ENCODE data around the gene CAPN2.

DNA sequence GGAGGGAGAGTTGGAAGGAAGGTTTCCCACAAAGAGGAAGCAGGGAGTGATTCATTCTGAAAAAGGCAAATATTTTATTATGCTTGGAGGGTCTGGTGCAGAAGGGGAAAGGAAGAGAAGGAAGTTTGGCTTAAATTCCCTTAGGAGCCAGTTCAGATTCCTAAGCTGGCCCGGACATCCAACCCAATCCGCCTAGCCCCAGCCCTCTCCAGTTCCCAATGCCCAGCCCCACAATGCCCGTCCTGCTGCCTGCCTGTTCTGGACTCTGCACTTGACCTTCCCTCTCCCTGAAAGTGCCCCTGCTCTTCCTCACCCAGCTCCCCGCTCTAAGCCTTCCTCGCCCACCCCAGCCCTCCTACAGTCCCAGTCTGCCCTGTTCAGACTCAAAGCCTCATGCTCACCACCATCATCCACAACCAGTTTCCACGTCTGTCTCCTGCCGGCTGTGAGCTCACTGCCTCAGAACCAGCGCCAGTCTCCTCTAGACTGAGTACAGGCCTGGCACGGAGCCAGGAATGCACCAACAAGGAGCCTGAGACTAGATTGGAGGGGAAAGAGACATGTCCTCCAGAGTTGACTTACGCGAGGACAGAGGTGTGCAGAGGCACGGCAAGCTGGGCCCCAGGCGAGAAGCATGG is 18.9 kb downstream of the CAPN2 start:
- TF ChIP-seq CTCF (conservative IDR thresholded peaks at IDR 0.05; ENCODE audit: low read depth in 2 of 2), result no peak
- TF ChIP-seq, protein P1, sequence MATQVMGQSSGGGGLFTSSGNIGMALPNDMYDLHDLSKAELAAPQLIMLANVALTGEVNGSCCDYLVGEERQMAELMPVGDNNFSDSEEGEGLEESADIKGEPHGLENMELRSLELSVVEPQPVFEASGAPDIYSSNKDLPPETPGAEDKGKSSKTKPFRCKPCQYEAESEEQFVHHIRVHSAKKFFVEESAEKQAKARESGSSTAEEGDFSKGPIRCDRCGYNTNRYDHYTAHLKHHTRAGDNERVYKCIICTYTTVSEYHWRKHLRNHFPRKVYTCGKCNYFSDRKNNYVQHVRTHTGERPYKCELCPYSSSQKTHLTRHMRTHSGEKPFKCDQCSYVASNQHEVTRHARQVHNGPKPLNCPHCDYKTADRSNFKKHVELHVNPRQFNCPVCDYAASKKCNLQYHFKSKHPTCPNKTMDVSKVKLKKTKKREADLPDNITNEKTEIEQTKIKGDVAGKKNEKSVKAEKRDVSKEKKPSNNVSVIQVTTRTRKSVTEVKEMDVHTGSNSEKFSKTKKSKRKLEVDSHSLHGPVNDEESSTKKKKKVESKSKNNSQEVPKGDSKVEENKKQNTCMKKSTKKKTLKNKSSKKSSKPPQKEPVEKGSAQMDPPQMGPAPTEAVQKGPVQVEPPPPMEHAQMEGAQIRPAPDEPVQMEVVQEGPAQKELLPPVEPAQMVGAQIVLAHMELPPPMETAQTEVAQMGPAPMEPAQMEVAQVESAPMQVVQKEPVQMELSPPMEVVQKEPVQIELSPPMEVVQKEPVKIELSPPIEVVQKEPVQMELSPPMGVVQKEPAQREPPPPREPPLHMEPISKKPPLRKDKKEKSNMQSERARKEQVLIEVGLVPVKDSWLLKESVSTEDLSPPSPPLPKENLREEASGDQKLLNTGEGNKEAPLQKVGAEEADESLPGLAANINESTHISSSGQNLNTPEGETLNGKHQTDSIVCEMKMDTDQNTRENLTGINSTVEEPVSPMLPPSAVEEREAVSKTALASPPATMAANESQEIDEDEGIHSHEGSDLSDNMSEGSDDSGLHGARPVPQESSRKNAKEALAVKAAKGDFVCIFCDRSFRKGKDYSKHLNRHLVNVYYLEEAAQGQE (IDR thresholded peaks at IDR 0.05; ENCODE audit: unreplicated experiment), result no peak
- no peak for TF ChIP-seq EZH2 (IDR thresholded peaks at IDR 0.05; ENCODE audit: low read depth, unreplicated experiment)
- TF ChIP-seq EZH2phosphoT487 (IDR thresholded peaks at IDR 0.05; ENCODE audit: unreplicated experiment), result no peak
- TF ChIP-seq CREB1 (CRISPR knock-in tag; IDR thresholded peaks at IDR 0.05; ENCODE audit: low read depth), result no peak
- TF ChIP-seq POLR2AphosphoS5 (IDR thresholded peaks at IDR 0.05; ENCODE audit: low read depth), result no peak
- TF ChIP-seq ETS1 (IDR thresholded peaks at IDR 0.05), result no peak
- no peak for TF ChIP-seq ZNF462 (CRISPR knock-in tag; IDR thresholded peaks at IDR 0.05)
- TF ChIP-seq JUNB (IDR thresholded peaks at IDR 0.05; ENCODE audit: unreplicated experiment), result no peak
- TF ChIP-seq ZNF331 (CRISPR knock-in tag; IDR thresholded peaks at IDR 0.05; ENCODE audit: low read depth), result no peak
- TF ChIP-seq NANOG (IDR thresholded peaks at IDR 0.05; ENCODE audit: borderline replicate concordance), result no peak
- TF ChIP-seq STAT1 (IDR thresholded peaks at IDR 0.05; ENCODE audit: unreplicated experiment), result no peak
